ENCODE results near the gene GRIK1. TPM values are rescaled to one million over a fixed set of nuclear protein-coding genes. Genes with fewer than 3 reads are reported as not detected.

Gene GRIK1
- polyA plus RNA-seq, 2 donors = 0.01 to 0.02 TPM

DNA sequence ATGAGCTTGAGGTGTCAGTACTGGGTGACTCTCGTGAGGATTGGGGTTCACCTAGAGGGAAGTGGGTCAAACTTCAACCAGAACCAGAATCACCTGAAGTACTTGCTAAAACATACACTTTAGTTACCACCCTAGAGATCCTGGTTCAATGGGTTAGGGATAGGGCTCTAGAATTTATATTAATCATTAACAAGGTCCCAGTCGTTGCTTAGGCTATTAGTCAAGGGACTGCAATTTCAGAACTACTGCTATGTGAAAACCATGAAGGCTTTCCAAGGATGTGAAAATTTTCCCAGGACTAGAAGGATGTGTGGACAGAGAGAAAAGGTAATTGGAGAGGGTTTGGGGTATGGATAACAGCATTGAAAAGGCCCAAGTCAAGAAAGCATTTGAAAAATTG is 162.6 kb downstream of the GRIK1 start:
- no peak overlapping the region for H3K27ac ChIP-seq (ENCODE audit: low read depth in 2 of 2, low read length in 1 of 2)
- no peaks in the 10 kb centered on the region for H3K36me3 ChIP-seq (ENCODE audit: control insufficient read depth in 2 of 2, insufficient read depth in 2 of 2, low read length in 1 of 2)
- no peaks in the 10 kb centered on the region for H3K4me1 ChIP-seq (ENCODE audit: control insufficient read depth in 2 of 2, insufficient read depth in 2 of 2, low read length in 1 of 2)
- H3K27me3 ChIP-seq (ENCODE audit: control insufficient read depth in 1 of 2, insufficient read depth in 2 of 2, low read length in 2 of 2) = no peaks in the 10 kb centered on the region
- no peaks in the 10 kb centered on the region for H3K9me3 ChIP-seq (ENCODE audit: control insufficient read depth in 2 of 2, insufficient read depth in 1 of 2, low read depth in 1 of 2, low read length in 1 of 2)
- H3K4me3 ChIP-seq (ENCODE audit: low read depth in 1 of 2, low read length in 2 of 2) = no peak overlapping the region
- WGBS, 2 donors = 64 to 80% methylated on average over 2 of the region's 2 CpGs

DNA sequence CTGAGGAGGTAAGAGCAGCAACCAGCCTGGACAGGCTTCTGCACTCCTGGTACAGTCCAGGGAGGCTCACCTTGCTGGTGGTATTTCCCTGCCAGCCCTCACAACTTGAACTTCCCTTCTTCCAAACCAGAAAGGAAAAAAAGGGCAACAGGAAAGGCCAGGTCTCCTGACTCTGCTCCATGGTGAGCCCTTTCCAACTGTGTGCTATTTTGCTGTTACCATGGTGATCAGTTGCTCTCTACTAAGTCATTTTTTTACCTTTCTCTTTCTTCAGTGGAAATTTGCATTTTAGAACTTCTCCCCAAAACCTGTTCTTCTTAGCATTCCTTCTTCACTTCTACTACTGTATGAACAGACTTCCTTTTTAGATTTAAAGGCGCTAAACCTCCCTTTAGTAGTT is 164.3 kb downstream of the GRIK1 start:
- Histone ChIP-seq H3K36me3 (ENCODE audit: control insufficient read depth in 2 of 2, insufficient read depth in 2 of 2, low read length in 1 of 2) (no peaks in the 10 kb centered on the region), H3K4me1 (ENCODE audit: control insufficient read depth in 2 of 2, insufficient read depth in 2 of 2, low read length in 1 of 2) (no peaks in the 10 kb centered on the region), H3K27me3 (ENCODE audit: control insufficient read depth in 1 of 2, insufficient read depth in 2 of 2, low read length in 2 of 2) (no peaks in the 10 kb centered on the region), H3K27ac (ENCODE audit: low read depth in 2 of 2, low read length in 1 of 2) (no peak overlapping the region), H3K9me3 (ENCODE audit: control insufficient read depth in 2 of 2, insufficient read depth in 1 of 2, low read depth in 1 of 2, low read length in 1 of 2) (no peaks in the 10 kb centered on the region), H3K4me3 (ENCODE audit: low read depth in 1 of 2, low read length in 2 of 2) (no peak overlapping the region)
- 89 to 92% methylated on average over 1 of the region's 1 CpG for WGBS, 2 donors

GRCh38 chr21:29771491-29772066 is 168.2 kb downstream of the GRIK1 start:
- H3K27me3 ChIP-seq (ENCODE audit: control insufficient read depth in 1 of 2, insufficient read depth in 2 of 2, low read length in 2 of 2) = no peaks in the 10 kb centered on the region

DNA sequence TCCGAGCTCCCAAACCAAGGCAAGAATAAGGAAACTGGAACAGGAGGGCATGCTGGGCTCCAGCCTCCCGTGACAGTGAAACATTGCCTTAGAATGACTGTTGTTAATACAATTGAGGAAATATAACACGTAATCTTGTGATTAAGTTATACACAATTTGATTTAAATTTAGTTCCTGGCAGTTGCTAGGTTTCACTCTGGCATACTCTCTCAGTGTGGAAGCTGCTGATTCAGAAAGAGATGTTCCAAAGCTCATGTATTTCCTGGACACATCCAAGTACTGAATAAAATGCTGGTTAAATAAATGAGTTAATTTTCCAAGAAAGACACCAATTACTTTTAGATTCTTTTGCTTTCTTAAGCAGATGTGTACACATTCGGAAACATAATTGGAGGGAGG is 176.1 kb downstream of the GRIK1 start:
- H3K4me1 ChIP-seq (ENCODE audit: control insufficient read depth in 2 of 2, insufficient read depth in 2 of 2, low read length in 1 of 2) = no peaks in the 10 kb centered on the region
- H3K9me3 ChIP-seq (ENCODE audit: control insufficient read depth in 2 of 2, insufficient read depth in 1 of 2, low read depth in 1 of 2, low read length in 1 of 2) = peaks cover 0 to 2% of the 10 kb centered on the region in 2 donors
- no peaks in the 10 kb centered on the region for H3K36me3 ChIP-seq (ENCODE audit: control insufficient read depth in 2 of 2, insufficient read depth in 2 of 2, low read length in 1 of 2)
- H3K27ac ChIP-seq (ENCODE audit: low read depth in 2 of 2, low read length in 1 of 2) = no peak overlapping the region
- H3K27me3 ChIP-seq (ENCODE audit: control insufficient read depth in 1 of 2, insufficient read depth in 2 of 2, low read length in 2 of 2) = no peaks in the 10 kb centered on the region
- WGBS, 2 donors = 71 to 73% methylated on average over 4 of the region's 4 CpGs
- no peak overlapping the region for H3K4me3 ChIP-seq (ENCODE audit: low read depth in 1 of 2, low read length in 2 of 2)

More at GRCh38 chr21:29771491-29772066, 168.2 kb downstream of the GRIK1 start:
- WGBS, 2 donors = 60 to 71% methylated on average over 4 of the region's 4 CpGs
- Histone ChIP-seq H3K9me3 (ENCODE audit: control insufficient read depth in 2 of 2, insufficient read depth in 1 of 2, low read depth in 1 of 2, low read length in 1 of 2) (peaks cover 0 to 2% of the 10 kb centered on the region in 2 donors), H3K27ac (ENCODE audit: low read depth in 2 of 2, low read length in 1 of 2) (no peak overlapping the region), H3K36me3 (ENCODE audit: control insufficient read depth in 2 of 2, insufficient read depth in 2 of 2, low read length in 1 of 2) (no peaks in the 10 kb centered on the region), H3K4me3 (ENCODE audit: low read depth in 1 of 2, low read length in 2 of 2) (no peak overlapping the region), H3K4me1 (ENCODE audit: control insufficient read depth in 2 of 2, insufficient read depth in 2 of 2, low read length in 1 of 2) (no peaks in the 10 kb centered on the region)

- H3K9me3 ChIP-seq (ENCODE audit: control insufficient read depth in 2 of 2, insufficient read depth in 1 of 2, low read depth in 1 of 2, low read length in 1 of 2) = peaks cover 0 to 2% of the 10 kb centered on the region in 2 donors
- 25 to 35% methylated on average over 2 of the region's 2 CpGs for WGBS, 2 donors
- no peaks in the 10 kb centered on the region for H3K27me3 ChIP-seq (ENCODE audit: control insufficient read depth in 1 of 2, insufficient read depth in 2 of 2, low read length in 2 of 2)
Observed at GRCh38 chr21:29762570-29763082, 177.2 kb downstream of the GRIK1 start.

GRCh38 chr21:29753216-29753615 is 186.6 kb downstream of the GRIK1 start:
- no peaks in the 10 kb centered on the region for H3K36me3 ChIP-seq (ENCODE audit: control insufficient read depth in 2 of 2, insufficient read depth in 2 of 2, low read length in 1 of 2)
- H3K27me3 ChIP-seq (ENCODE audit: control insufficient read depth in 1 of 2, insufficient read depth in 2 of 2, low read length in 2 of 2) = no peaks in the 10 kb centered on the region
- H3K4me3 ChIP-seq (ENCODE audit: low read depth in 1 of 2, low read length in 2 of 2) = no peak overlapping the region
- no peak overlapping the region for H3K27ac ChIP-seq (ENCODE audit: low read depth in 2 of 2, low read length in 1 of 2)
- 42 to 47% methylated on average over 3 of the region's 3 CpGs for WGBS, 2 donors
- no peaks in the 10 kb centered on the region for H3K9me3 ChIP-seq (ENCODE audit: control insufficient read depth in 2 of 2, insufficient read depth in 1 of 2, low read depth in 1 of 2, low read length in 1 of 2)
- no peaks in the 10 kb centered on the region for H3K4me1 ChIP-seq (ENCODE audit: control insufficient read depth in 2 of 2, insufficient read depth in 2 of 2, low read length in 1 of 2)

More at GRCh38 chr21:29762570-29763082, 177.2 kb downstream of the GRIK1 start:
- Histone ChIP-seq H3K4me3 (ENCODE audit: low read depth in 1 of 2, low read length in 2 of 2) (no peak overlapping the region), H3K27ac (ENCODE audit: low read depth in 2 of 2, low read length in 1 of 2) (no peak overlapping the region), H3K36me3 (ENCODE audit: control insufficient read depth in 2 of 2, insufficient read depth in 2 of 2, low read length in 1 of 2) (no peaks in the 10 kb centered on the region), H3K4me1 (ENCODE audit: control insufficient read depth in 2 of 2, insufficient read depth in 2 of 2, low read length in 1 of 2) (no peaks in the 10 kb centered on the region)

DNA sequence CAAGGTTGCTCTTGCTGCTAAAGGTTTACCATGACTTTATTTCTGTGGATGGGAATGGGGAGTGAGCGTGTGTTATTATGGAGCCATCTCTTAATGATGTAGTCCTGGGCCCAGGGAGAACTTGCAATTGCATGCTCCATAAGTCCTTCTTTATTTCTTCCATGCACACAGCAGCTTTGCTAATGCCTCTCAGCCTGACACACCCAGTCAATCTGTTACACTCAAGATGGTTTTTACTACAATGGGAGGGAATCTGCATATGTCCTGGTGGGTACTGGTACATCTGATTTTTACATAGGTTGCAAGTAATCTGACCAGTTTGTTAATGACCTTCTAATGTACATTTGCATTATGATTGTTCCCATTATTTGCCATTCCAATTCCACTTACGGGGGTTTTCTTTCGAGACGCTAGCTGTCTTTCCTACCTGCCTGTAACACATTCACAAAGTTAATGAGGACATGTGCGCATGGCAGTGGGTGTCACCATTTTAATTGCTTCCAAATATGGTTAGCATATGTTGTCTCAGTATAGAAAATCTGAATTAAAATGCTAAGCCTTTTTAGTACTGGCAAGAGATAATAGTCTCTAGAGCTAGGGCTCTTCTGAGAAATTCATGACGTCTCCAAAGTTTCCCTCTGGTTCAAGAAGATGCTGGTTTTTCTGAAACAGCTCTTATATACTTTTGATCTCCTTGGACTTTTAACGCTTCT is 188.2 kb downstream of the GRIK1 start:
- H3K36me3 ChIP-seq (ENCODE audit: control insufficient read depth in 2 of 2, insufficient read depth in 2 of 2, low read length in 1 of 2) = no peaks in the 10 kb centered on the region
- H3K9me3 ChIP-seq (ENCODE audit: control insufficient read depth in 2 of 2, insufficient read depth in 1 of 2, low read depth in 1 of 2, low read length in 1 of 2) = no peaks in the 10 kb centered on the region
- H3K27me3 ChIP-seq (ENCODE audit: control insufficient read depth in 1 of 2, insufficient read depth in 2 of 2, low read length in 2 of 2) = no peaks in the 10 kb centered on the region
- no peaks in the 10 kb centered on the region for H3K4me1 ChIP-seq (ENCODE audit: control insufficient read depth in 2 of 2, insufficient read depth in 2 of 2, low read length in 1 of 2)
- 95% methylated on average over 7 of the region's 7 CpGs for WGBS, 2 donors
- no peak overlapping the region for H3K4me3 ChIP-seq (ENCODE audit: low read depth in 1 of 2, low read length in 2 of 2)
- H3K27ac ChIP-seq (ENCODE audit: low read depth in 2 of 2, low read length in 1 of 2) = no peak overlapping the region

GRCh38 chr21:29749957-29750356 is 189.8 kb downstream of the GRIK1 start:
- no peaks in the 10 kb centered on the region for H3K27me3 ChIP-seq (ENCODE audit: control insufficient read depth in 1 of 2, insufficient read depth in 2 of 2, low read length in 2 of 2)
- WGBS, 2 donors = 96 to 100% methylated on average over 1 of the region's 1 CpG
- H3K4me1 ChIP-seq (ENCODE audit: control insufficient read depth in 2 of 2, insufficient read depth in 2 of 2, low read length in 1 of 2) = no peaks in the 10 kb centered on the region
- H3K36me3 ChIP-seq (ENCODE audit: control insufficient read depth in 2 of 2, insufficient read depth in 2 of 2, low read length in 1 of 2) = no peaks in the 10 kb centered on the region
- no peak overlapping the region for H3K27ac ChIP-seq (ENCODE audit: low read depth in 2 of 2, low read length in 1 of 2)
- no peak overlapping the region for H3K4me3 ChIP-seq (ENCODE audit: low read depth in 1 of 2, low read length in 2 of 2)
- no peaks in the 10 kb centered on the region for H3K9me3 ChIP-seq (ENCODE audit: control insufficient read depth in 2 of 2, insufficient read depth in 1 of 2, low read depth in 1 of 2, low read length in 1 of 2)

GRCh38 chr21:29749223-29749622 is 190.6 kb downstream of the GRIK1 start:
- WGBS, 2 donors = 94 to 95% methylated on average over 3 of the region's 3 CpGs
- no peaks in the 10 kb centered on the region for H3K4me1 ChIP-seq (ENCODE audit: control insufficient read depth in 2 of 2, insufficient read depth in 2 of 2, low read length in 1 of 2)
- no peaks in the 10 kb centered on the region for H3K27me3 ChIP-seq (ENCODE audit: control insufficient read depth in 1 of 2, insufficient read depth in 2 of 2, low read length in 2 of 2)
- no peaks in the 10 kb centered on the region for H3K36me3 ChIP-seq (ENCODE audit: control insufficient read depth in 2 of 2, insufficient read depth in 2 of 2, low read length in 1 of 2)
- H3K27ac ChIP-seq (ENCODE audit: low read depth in 2 of 2, low read length in 1 of 2) = no peak overlapping the region
- no peaks in the 10 kb centered on the region for H3K9me3 ChIP-seq (ENCODE audit: control insufficient read depth in 2 of 2, insufficient read depth in 1 of 2, low read depth in 1 of 2, low read length in 1 of 2)
- no peak overlapping the region for H3K4me3 ChIP-seq (ENCODE audit: low read depth in 1 of 2, low read length in 2 of 2)
